ENCODE measurements around the gene DYNLRB1.

DYNLRB1 gene

GRCh38 chr20:34549929-34550305 is 33.7 kb downstream of the DYNLRB1 start:
- Mint-ChIP-seq H3K4me3 (no peak overlapping the region), H3K27me3 (no peaks in the 10 kb centered on the region), H3K9me3 (ENCODE audit: low read depth) (no peaks in the 10 kb centered on the region), H3K27ac (no peak overlapping the region), H3K4me1 (ENCODE audit: low read depth) (no peaks in the 10 kb centered on the region), H3K36me3 (no peaks in the 10 kb centered on the region)

DNA sequence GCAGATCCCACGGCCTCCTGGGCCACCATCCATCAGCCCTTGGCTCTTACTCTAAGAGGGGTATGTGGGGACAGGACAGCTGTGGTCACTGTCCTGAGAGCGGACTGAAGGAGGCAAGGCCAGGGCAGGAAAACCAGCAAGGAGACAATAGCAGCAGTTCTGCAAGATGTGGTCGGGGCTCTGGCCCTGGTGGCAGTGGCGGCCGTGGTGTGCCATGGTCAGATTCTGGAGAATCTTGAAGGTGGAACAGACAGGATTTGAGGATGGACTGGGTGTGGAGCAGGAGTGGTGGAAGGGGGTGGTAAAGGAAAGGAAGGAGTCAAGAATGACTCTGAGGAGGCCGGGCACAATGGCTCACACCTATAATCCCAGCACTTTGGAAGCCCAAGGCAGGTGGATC is 36.3 kb downstream of the DYNLRB1 start:
- Mint-ChIP-seq H3K4me1 (ENCODE audit: low read depth) (peaks cover 7% of the 10 kb centered on the region), H3K4me3 (no peak overlapping the region), H3K36me3 (no peaks in the 10 kb centered on the region), H3K27ac (no peak overlapping the region), H3K9me3 (ENCODE audit: low read depth) (no peaks in the 10 kb centered on the region), H3K27me3 (no peaks in the 10 kb centered on the region)

DNA sequence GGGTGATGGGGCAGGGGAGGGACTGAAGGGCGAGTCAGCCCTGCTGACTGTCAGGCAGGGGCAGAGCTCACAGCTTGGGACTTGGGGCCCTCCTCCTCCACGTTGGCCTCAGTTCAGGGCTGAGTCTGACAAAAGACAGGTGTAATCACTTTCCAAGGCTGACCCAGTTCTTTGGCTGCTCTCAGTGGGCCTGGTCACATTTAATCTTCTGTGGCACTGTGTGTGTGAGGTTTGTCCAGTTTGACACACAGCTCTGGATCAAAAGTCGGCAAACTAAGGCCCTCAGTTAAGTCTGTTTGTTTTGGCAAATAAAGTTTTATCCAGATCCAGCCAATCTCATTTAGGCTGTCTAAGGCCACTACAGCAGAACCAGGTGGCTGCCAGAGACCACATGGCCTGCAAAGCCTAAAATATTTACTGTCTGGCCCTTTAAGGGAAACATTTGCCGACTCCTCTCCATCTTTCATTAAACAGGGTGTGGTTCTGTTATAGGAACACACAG is 37.2 kb downstream of the DYNLRB1 start:
- no peak overlapping the region for H3K4me3 Mint-ChIP-seq
- H3K27ac Mint-ChIP-seq: no peak overlapping the region

GRCh38 chr20:34557936-34558319 is 41.7 kb downstream of the DYNLRB1 start:
- H3K27ac Mint-ChIP-seq: peak overlapping the region; percentile 76
- no peaks in the 10 kb centered on the region for H3K9me3 Mint-ChIP-seq (ENCODE audit: low read depth)
- peak overlapping the region; percentile 88 for H3K4me3 Mint-ChIP-seq
- H3K27me3 Mint-ChIP-seq: no peaks in the 10 kb centered on the region
- H3K4me1 Mint-ChIP-seq (ENCODE audit: low read depth): peaks cover 12% of the 10 kb centered on the region
- no peaks in the 10 kb centered on the region for H3K36me3 Mint-ChIP-seq

More for the DNA sequence above, 37.2 kb downstream of the DYNLRB1 start:
- Mint-ChIP-seq H3K4me1 (ENCODE audit: low read depth) (peaks cover 12% of the 10 kb centered on the region), H3K9me3 (ENCODE audit: low read depth) (no peaks in the 10 kb centered on the region), H3K27me3 (no peaks in the 10 kb centered on the region), H3K36me3 (no peaks in the 10 kb centered on the region)

GRCh38 chr20:34558320-34559218 is 42.3 kb downstream of the DYNLRB1 start, which contains the start of gene MAP1LC3A:
MAP1LC3A (plus strand) TSS chr20:34558718; CDS start chr20:34558869, 151 bp downstream.
- H3K4me3 Mint-ChIP-seq: peak within 1 kb of the TSS; percentile 88
- H3K27me3 Mint-ChIP-seq: no peaks in the 10 kb centered on the region
- no peaks in the 10 kb centered on the region for H3K9me3 Mint-ChIP-seq (ENCODE audit: low read depth)
- H3K27ac Mint-ChIP-seq: peak within 1 kb of the TSS; percentile 76
- no peaks in the 10 kb centered on the region for H3K36me3 Mint-ChIP-seq
- H3K4me1 Mint-ChIP-seq (ENCODE audit: low read depth): peaks cover 12% of the 10 kb centered on the region

DNA sequence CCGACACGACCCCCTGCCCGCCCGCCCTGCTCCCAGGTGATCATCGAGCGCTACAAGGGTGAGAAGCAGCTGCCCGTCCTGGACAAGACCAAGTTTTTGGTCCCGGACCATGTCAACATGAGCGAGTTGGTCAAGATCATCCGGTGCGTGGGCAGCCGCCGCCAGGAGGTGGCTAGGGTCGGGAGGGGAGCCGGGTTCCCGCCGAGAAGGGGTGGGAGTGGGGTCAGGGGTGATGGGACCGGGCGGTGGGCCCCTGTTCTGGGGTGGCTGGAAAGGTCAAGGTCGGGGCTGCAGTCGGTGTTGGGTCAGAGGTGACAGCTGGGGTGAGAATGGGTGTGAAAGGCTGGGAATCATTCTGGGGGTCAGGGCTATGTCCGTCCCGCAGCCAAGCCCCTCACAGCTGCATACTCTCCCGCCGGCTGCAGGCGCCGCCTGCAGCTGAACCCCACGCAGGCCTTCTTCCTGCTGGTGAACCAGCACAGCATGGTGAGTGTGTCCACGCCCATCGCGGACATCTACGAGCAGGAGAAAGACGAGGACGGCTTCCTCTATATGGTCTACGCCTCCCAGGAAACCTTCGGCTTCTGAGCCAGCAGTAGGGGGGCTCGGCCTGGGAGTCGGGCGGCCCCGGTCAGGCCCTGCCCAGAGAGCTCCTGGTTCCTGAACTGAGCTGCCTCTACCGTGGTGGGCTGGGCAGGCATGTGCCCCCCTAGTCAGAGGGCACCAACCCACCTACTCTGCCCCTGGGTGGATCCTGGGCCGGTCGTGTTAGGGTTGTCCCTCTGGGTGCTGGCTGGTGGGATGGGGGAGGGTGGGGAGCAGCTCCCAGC is 43.3 kb downstream of the DYNLRB1 start:
- Mint-ChIP-seq H3K27ac (no peak overlapping the region), H3K9me3 (ENCODE audit: low read depth) (no peaks in the 10 kb centered on the region), H3K4me3 (peak overlapping the region; percentile 59), H3K4me1 (ENCODE audit: low read depth) (peaks cover 12% of the 10 kb centered on the region), H3K36me3 (no peaks in the 10 kb centered on the region), H3K27me3 (no peaks in the 10 kb centered on the region)

- H3K9me3 Mint-ChIP-seq (ENCODE audit: low read depth): no peaks in the 10 kb centered on the region
- H3K4me3 Mint-ChIP-seq: no peak overlapping the region
- no peaks in the 10 kb centered on the region for H3K27me3 Mint-ChIP-seq
- H3K27ac Mint-ChIP-seq: no peak overlapping the region
- no peaks in the 10 kb centered on the region for H3K36me3 Mint-ChIP-seq
- peaks cover 12% of the 10 kb centered on the region for H3K4me1 Mint-ChIP-seq (ENCODE audit: low read depth)
Observed at GRCh38 chr20:34560141-34560523, 43.9 kb downstream of the DYNLRB1 start.

GRCh38 chr20:34560614-34561013 is 44.4 kb downstream of the DYNLRB1 start:
- no peaks in the 10 kb centered on the region for H3K36me3 Mint-ChIP-seq
- H3K4me3 Mint-ChIP-seq: no peak overlapping the region
- no peaks in the 10 kb centered on the region for H3K9me3 Mint-ChIP-seq (ENCODE audit: low read depth)
- H3K27me3 Mint-ChIP-seq: no peaks in the 10 kb centered on the region
- H3K27ac Mint-ChIP-seq: no peak overlapping the region
- H3K4me1 Mint-ChIP-seq (ENCODE audit: low read depth): peaks cover 12% of the 10 kb centered on the region

DNA sequence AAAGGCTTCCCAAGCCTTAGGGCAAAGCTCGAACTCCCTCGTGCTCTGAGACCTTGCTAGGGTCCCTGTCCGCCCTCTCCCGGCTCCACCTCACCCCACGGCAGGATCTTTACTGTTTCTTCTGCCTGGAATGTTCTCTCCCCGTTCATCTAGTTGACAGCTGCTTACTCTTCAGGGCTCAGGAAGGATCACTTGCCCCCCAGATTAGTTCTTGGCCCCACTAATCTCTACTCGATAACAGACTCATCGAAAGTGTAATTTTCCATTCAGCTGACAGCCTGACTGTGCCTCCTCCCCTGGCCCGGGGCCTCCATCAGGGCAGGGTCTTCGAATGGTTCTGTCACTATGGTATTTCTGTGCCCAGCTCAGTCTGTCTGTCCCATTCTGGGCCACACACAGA is 45.4 kb downstream of the DYNLRB1 start:
- Mint-ChIP-seq H3K4me3 (no peak overlapping the region), H3K27ac (peak overlapping the region; percentile 46), H3K36me3 (no peaks in the 10 kb centered on the region), H3K9me3 (ENCODE audit: low read depth) (no peaks in the 10 kb centered on the region), H3K4me1 (ENCODE audit: low read depth) (peaks cover 12% of the 10 kb centered on the region), H3K27me3 (no peaks in the 10 kb centered on the region)

- no peak overlapping the region for H3K27ac Mint-ChIP-seq
Observed at GRCh38 chr20:34562641-34563040, 46.4 kb downstream of the DYNLRB1 start.

DNA sequence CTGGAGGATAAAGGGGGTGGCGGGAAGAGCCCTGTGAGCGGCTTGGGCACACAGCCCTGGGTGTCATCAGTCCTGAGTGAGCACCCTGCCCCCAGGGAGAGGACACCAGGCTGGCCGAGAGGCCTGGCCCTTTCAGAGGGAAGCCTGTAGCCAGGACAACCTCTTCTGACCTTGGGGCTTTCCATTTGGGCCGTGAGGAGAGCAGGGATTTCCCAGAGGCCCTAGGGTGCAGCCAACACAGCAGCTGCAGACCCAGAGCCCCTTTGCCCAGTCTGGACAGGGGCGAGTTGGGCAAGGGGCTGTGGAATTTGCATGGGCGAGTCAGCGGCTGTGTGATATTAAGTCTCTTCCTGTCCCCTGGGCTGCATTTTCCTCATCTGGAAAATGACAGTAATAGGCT is 48.6 kb downstream of the DYNLRB1 start:
- no peaks in the 10 kb centered on the region for H3K27me3 Mint-ChIP-seq
- no peaks in the 10 kb centered on the region for H3K36me3 Mint-ChIP-seq
- no peaks in the 10 kb centered on the region for H3K4me1 Mint-ChIP-seq (ENCODE audit: low read depth)

More at GRCh38 chr20:34562641-34563040, 46.4 kb downstream of the DYNLRB1 start:
- H3K36me3 Mint-ChIP-seq: no peaks in the 10 kb centered on the region
- H3K27me3 Mint-ChIP-seq: no peaks in the 10 kb centered on the region
- no peaks in the 10 kb centered on the region for H3K9me3 Mint-ChIP-seq (ENCODE audit: low read depth)
- H3K4me3 Mint-ChIP-seq: no peak overlapping the region
- H3K4me1 Mint-ChIP-seq (ENCODE audit: low read depth): peaks cover 5% of the 10 kb centered on the region

DNA sequence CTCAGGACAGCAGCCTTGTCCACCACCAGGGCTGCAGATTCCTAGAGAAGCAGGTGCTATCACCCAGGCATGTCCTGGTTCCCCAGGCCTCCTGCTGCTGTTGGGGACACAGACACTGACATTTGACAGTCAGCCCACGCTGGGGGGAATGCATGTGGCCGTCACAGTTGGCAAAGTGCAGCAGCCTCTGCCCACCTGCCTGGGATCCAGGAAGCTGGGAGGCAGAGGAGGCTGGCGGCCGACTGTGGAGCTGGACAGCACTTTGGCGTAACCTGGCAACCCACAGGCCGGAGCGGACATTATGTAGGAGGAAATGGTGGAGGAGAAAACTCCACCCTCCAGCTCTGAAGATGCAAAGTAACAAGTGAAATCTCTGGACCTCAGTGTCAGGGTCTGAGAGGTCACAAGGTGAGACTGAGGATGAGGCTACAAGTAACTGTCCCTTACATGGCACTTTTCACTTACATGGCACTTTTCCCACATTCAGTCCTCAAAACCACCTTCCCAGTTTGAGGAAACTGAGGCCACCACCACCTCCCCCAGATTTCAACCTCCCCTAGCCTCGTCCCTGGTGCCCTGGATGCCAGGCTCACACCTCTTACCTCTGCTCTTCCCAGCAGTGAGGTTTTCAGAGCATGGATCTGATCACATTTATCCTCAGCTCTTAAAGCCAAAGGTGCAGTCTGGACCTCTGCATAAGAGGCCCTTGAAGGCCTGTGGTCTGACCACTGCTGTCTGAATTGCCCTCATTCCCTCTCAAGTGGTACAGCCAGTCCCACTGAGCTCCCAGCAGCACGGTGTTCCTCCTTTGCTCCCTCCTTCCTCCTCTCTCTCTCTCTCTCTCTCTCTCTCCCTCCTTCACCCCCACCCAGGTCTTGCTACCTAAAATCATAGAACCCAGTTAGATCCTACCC is 51.0 kb downstream of the DYNLRB1 start:
- Mint-ChIP-seq H3K4me1 (ENCODE audit: low read depth) (no peaks in the 10 kb centered on the region), H3K9me3 (ENCODE audit: low read depth) (no peaks in the 10 kb centered on the region), H3K36me3 (no peaks in the 10 kb centered on the region), H3K27me3 (no peaks in the 10 kb centered on the region), H3K4me3 (no peak overlapping the region), H3K27ac (no peak overlapping the region)

More for the DNA sequence above, 48.6 kb downstream of the DYNLRB1 start:
- Mint-ChIP-seq H3K27ac (no peak overlapping the region), H3K4me3 (no peak overlapping the region), H3K9me3 (ENCODE audit: low read depth) (no peaks in the 10 kb centered on the region)

- H3K27me3 Mint-ChIP-seq: no peaks in the 10 kb centered on the region
- H3K4me3 Mint-ChIP-seq: no peak overlapping the region
- H3K9me3 Mint-ChIP-seq (ENCODE audit: low read depth): no peaks in the 10 kb centered on the region
- no peaks in the 10 kb centered on the region for H3K4me1 Mint-ChIP-seq (ENCODE audit: low read depth)
- H3K27ac Mint-ChIP-seq: no peak overlapping the region
- no peaks in the 10 kb centered on the region for H3K36me3 Mint-ChIP-seq
Observed at GRCh38 chr20:34567892-34568865, 52.0 kb downstream of the DYNLRB1 start.
